COR-L47 (cell line): ENCODE measurements around the gene RBM22.
"Not testable (repeated sequence)": the region's sequence is repeated elsewhere in the genome, so short reads cannot be mapped to it uniquely, and the experiment has no call there.

Experiments
- DNase-seq: peaks from one replicate; lab custom pipeline; 2025; lab: John Stamatoyannopoulos, UW

The RBM22 gene

DNA sequence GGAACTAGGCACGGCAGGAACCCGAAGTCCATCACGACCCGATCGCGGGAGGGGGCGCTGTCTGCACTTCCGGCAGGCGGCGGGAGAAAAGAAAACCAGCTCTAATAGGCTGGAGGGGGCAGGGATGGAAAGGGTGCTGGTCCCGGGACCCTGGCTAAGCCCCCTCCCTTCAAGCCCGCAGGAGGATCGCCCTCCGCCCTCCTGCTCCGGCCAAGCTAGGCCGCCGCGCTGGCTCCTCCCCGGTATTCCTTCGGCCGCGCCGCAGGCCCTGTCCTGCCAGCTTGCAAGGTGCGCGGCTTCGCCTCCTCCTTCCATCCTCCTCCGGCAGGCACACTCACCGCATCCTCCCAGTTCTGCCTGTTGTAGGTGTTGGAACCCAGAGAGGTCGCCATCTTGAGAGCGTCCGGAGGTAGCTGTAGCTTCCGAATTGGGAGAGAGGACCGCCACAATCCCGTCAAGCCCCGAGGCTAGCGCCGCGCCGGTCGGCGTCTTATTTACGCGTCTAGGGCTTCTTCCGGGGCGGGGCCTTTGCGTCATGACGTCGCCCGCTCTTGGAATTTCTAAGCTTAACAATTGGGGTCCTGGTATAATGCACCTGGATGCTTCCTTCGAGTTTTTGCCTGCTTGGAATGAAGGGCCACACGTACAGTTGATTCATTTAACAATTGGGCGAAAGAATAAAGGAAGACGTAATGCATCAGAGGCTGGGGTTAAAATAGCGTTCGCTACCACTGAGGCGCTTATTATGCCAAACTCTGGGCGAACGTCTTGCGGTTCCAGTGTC lies at the start of gene RBM22:
RBM22 (minus strand) TSS at position 469 of the 784 bp plus-strand sequence; CDS start at position 392, 77 bp downstream.
- peak; percentile 89 for DNase-seq

GRCh38 chr5:150750469-150750868 lies 49.6 kb upstream of the RBM22 start:
- DNase-seq, result no peak

DNA sequence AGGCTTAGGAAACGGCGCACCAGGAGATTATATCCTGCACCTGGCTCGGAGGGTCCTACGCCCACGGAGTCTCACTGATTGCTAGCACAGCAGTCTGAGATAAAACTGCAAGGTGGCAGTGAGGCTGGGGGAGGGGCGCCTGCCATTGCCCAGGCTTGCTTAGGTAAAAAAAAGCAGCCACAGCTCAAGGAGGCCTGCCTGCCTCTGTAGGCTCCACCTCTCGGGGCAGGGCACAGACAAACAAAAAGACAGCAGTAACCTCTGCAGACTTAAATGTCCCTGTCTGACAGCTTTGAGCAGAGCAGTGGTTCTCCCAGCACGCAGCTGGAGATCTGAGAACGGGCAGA lies 42.3 kb upstream of the RBM22 start:
- DNase-seq, result not testable (repeated sequence)

DNA sequence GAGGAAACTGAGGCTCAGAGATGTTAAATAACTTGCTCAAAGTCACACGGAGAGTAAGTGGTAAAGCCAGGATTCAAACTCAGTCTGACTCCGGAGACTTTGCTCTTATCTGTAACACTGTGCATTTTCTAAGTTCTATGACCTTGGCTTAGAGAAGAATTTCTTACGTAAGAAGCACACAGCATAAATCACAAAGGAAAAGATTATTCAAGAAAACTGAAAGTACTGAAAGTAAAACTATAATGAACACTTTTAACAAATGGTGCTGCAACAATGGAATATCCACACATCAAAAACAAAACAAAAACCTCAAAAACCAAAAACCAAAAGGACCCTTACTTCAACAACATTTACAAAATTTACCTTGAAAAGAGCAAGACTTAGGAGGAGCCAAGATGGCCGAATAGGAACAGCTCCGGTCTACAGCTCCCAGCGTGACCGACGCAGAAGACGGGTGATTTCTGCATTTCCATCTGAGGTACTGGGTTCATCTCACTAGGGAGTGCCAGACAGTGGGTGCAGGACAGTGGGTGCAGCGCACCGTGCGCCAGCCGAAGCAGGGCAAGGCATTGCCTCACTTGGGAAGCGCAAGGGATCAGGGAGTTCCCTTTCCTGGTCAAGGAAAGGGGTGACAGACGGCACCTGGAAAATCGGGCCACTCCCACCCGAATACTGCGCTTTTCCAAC lies 41.7 kb upstream of the RBM22 start:
- DNase-seq, result not testable (repeated sequence)

DNA sequence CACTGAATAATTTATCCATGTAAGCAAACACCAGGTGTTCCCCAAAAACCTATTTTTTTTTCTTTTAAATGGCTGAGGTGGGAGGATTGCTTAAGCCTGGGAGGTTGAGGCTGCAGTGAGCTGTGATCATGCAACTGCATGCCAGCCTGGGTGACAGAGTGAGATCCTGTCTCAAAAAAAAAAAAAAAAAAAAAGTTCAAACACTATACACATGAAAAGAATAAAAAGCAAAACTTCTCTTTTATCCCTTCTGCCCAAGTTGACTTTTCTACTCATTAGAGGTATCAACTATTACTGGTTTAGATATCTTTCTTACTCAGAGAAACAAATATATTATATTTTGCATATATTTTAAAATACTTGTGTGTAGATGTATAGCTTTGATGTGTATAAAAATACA lies 40.1 kb upstream of the RBM22 start:
- no peak for DNase-seq

GRCh38 chr5:150738862-150739261 lies 38.0 kb upstream of the RBM22 start:
- no peak for DNase-seq

DNA sequence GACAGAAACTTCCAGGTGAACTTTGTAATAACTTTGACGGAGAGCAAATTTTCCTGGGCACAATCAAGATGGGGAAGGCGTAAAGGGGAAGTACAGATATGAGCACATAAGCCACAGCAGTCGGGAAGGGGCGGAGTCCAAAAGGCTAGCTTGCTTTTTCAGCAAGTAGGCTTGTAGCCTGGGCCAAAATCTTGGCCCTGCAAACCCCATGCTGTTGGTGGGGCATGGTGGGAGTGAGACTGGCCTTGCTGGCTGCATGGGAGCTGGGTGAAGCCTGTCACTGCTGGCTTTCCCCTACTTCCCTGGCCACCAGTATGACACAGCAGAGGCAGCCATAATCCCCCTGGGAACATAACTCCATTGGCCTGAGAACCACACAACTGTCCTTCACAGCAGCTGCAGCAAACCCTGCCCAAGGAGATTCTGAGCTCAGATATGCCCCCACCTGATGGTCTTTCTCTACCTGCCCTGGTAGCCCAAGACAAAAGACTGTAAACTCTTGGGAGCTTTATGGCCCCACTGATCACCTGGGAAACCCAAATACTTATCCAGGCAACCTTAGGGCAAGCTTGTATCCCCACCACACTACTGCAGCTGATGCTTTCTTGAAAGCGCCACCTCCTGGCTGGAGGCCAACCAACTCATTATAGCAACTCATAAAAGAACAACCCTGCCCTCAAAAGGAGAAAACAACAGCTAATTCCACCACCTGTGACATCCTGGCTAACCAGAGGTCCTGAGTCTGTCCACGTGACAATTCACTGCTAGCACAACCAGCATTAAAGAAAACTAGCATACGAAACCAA lies 33.9 kb upstream of the RBM22 start:
- no peak for DNase-seq

- no peak for DNase-seq
Measured at GRCh38 chr5:150731669-150732242, 30.9 kb upstream of the RBM22 start.

DNA sequence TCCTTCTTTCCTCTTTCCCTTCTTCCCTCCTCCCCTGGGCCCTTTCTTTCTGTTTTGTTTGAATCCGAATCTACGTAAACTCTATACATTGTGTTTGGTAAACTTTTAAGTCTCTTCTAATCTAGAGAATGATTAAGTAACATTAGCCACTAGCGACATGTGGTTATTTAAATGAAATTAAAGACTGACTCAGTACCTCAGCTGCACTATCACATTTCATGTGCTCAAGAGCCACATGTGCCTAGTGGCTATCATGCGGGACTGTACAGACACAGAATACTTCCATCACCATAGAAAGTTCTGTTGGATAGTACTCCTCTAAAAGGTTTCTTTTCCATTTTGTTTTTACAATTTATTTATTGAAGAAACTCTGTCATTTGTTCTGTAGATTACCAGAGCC lies 29.0 kb upstream of the RBM22 start:
- DNase-seq, result no peak

DNA sequence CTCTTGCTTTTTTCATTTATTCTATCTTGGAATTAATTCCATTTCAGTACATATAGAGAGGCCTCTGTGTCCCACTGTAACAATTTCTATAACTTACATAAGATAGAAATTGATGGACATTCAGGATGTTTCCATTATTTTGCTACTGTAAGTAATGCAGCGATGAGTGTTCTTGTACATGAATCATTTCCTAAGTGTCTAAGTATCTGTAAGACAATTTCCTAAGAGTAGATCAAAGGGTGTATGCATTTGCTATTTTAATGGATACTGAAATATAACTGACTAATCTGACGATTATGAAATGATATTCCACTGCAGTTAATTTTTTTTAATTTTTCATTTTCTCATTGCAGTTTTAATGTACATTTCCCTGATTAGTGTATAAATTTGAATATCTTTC lies 23.0 kb upstream of the RBM22 start:
- no peak for DNase-seq

DNA sequence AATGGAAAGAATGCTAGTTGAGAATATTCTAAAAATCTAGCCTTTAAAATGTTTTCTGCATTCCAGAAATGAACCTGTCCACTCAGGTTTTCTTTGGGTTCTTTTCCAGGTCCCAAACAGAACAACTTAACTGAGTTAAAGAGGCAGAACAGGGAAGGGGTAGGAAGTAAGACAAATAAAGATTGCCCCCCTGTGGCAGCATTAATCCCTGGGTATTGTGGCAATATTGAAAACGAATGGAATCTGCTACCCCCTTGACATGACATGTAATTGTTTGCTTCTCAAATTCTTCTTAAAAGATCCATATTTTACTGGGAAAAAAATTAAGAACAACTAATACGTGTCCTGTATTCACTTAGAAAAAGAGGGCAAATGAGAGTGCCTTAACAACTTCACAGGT lies 9.3 kb upstream of the RBM22 start:
- no peak for DNase-seq

GRCh38 chr5:150706776-150707390 lies 6.0 kb upstream of the RBM22 start:
- DNase-seq, result no peak

DNA sequence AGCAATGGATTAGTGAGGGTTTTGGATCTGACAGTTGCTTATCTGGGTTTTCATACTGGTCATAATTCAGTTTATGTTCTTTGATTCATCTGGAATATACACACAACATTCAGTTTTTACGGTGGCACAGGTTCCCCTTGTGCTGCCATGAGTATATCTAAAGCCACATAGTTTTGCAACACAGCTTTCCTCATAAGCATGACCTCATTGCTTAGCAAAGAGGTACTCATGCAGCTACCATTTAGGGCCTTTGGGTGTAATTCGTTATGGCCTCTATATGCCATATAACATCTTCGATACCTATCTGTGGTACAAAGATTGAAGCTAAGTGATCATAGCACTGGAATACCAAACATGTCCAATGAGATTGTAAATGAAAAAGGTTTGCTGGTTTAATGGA lies 2.9 kb upstream of the RBM22 start:
- no peak for DNase-seq

GRCh38 chr5:150700246-150700593 lies 642 bp downstream of the RBM22 start:
- no peak for DNase-seq

DNA sequence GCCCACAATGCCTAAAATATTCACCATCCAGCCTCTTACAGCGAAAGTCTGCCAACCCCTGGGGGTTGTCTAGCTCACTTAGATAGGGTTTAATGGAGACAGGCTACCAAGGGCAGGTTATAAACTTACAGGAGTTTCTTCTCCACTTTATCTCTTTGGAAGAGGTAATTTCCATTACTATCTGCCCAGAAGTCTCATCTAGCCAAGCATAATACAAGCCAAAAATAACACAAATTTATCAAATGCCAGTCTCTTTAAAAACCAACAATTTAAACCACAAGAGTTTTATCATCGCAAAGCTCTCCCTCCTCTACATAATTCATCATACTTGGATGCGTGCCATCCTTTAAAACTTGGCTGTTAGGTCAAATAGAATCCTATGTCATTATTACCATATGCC lies 6.2 kb downstream of the RBM22 start:
- no peak for DNase-seq

GRCh38 chr5:150692276-150692675 lies 8.6 kb downstream of the RBM22 start:
- DNase-seq, result no peak

DNA sequence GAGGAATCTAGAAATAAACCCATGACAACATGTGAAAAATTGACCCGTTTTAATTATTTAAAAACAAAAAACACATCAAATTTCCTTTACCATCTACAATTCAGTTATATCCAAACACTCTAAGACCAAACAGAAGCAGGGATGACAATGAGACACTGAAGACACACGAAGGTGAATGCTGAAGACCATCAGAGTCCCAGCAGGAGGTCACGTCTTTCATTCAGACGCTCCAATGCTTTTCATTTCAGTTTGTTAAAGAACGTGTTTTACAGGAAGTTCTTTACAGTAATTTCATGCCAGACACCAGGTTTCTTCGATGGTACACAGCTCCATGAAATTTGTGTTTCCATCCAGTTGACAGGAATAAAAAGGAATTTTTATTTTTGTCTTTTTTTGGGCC lies 10.1 kb downstream of the RBM22 start:
- no peak for DNase-seq

DNA sequence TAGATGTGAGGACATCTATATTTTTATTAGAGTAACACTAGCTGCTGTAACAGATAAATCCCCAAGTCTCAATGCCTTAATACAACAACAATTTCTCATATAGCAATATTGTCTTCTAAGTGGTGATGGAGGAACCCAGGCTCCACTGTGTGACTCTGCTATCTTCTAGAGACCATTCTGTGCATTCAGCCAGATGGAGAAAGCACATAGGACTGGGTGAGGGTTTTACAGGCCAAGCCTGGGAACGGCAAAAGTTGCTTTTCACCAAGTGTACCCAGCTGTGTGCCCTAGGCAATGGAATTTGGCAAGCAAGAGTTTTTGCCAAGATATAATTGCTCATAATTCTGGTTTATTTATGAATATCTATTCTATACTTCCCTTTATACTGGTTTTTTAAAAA lies 11.7 kb downstream of the RBM22 start:
- DNase-seq, result no peak

GRCh38 chr5:150676578-150676977 lies 24.3 kb downstream of the RBM22 start:
- no peak for DNase-seq

DNA sequence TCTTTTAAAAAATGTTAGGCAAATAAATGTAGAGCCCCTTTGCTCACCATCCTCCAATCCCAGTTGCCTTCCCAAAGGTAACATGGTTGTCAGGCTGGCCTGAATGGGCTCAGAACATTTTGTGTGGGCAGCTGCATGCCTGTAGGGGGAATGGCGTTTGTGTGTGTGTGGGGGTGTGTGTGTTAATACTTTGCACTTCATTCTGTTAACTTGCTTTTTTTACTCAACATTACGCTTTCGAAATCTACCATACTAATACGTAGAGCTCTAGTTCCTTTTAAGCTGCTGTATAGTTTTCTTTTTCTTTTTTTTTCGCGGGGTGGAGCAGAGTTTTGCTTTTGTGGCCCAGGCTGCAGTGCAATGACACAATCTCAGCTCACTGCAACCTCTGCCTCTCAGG lies 25.8 kb downstream of the RBM22 start:
- DNase-seq, result no peak

- no peak for DNase-seq
Measured at GRCh38 chr5:150674341-150674821, 26.5 kb downstream of the RBM22 start.

DNA sequence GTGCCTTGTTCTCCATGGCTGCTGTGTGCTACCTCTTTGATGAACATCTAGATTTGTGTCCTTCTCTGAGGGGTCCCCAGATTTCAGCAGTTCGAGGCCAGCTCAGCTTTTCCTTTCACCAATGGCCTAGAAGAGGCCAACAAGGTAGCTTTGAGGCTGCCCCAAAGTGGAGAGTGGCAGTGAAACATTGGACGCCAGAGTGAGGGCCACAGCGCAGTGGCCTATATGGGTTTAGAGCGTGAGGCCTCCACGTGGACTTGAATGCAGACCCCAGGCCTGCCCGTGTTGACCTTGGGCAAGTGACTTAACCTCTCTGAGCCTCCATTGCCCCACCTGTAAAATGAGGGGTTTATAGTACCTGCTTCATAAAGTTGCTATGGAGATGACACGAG lies 28.0 kb downstream of the RBM22 start:
- no peak for DNase-seq
